ENCODE results near the gene HSPBP1.

HSPBP1 gene

DNA sequence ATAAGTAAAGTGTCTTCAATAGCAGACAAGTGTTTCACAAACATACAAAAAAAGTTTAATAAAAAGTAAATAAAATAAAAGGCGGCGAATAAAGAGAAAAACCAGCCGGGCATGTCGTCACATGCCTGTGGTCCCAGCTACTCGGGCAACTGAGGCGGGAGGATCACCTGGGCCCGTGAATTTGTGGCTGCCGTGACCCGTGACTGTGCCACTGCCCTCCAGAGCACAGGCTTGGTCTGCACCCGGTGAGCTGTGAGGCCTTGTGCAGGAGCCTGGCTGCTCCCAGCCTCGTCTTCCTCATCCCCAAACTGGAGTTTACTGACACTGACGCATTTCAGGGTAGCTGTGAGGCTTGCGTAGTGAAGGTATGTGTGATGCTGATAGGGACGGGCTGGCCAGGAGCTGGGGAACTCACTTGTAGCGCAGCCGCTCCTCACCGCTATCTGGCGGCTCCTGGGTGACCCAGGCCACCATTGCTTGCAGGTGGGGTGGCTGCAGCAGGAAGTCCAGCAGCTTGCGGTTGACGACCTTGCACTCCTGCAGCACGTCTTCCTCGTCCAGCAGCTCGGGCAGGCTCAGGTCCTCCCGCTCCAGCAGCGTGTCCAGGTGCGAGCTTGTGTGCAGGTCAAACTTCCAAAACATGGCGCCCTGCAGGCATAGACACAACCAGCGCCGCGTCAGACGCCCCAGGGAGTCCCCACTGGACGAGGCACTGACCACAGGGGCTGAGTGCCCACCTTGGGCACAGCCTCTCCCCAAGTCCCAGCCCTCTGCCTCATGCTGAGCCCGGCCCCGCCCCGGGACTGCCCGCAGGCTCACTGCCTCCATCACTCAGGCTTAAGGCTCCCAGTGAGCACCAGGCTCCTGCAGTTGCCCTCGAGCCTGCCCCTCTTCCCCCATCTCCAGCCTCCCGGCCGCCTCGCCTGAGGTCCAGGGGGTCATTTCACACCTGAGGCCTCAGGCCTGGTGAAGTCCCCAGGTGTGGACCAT is 33.2 kb downstream of the HSPBP1 start:
- Histone ChIP-seq H3K27ac (ENCODE audit: low read length) (no peak overlapping the region), H3K4me3 (ENCODE audit: low read length) (no peak overlapping the region), H3K36me3 (ENCODE audit: control insufficient read depth, insufficient read depth, low read length) (peaks cover 22% of the 10 kb centered on the region), H3K4me1 (ENCODE audit: control insufficient read depth, insufficient read depth, low read length) (no peaks in the 10 kb centered on the region), H3K9me3 (ENCODE audit: control insufficient read depth, insufficient read depth, low read length) (no peaks in the 10 kb centered on the region), H3K27me3 (ENCODE audit: control insufficient read depth, insufficient read depth, low read length) (no peaks in the 10 kb centered on the region)
- no peak for DNase-seq (ENCODE audit: low read depth, low spot score)
- WGBS (ENCODE audit: insufficient coverage, insufficient read length), result no CpG with 5 or more reads among the region's 40 CpGs

DNA sequence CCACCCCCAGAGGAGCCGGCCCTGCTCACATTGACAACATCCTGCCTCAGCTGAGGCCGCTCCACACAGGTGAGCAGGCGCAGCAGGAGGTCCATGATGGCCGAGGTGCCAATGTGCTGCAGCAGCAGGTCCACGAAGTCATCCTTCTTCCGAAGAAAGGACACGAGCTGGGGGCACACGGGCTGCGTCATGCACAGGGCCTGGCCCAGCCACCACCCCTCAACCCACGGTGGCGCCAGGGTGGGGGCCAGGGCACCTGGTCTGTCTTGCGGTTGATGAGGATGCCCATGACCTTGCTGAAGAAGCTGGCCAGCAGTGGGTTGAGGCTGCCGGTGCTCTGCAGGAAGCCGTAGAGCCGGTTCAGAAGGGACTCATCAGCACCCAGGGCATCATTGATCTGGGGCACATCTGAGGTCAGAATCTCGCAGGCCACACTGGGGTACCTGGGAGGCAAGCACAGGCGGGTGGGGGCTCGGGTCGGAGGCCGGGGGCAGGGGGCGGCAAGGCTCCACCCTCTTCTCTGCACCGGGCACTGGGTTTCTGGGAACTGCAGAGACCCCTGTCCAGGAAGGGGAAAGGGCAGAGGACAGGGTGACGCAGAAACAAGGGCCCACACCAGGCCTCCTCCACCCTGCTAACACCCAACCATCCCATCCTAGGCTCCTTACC is 34.5 kb downstream of the HSPBP1 start:
- no peak overlapping the region for H3K4me3 ChIP-seq (ENCODE audit: low read length)
- H3K27me3 ChIP-seq (ENCODE audit: control insufficient read depth, insufficient read depth, low read length), result no peaks in the 10 kb centered on the region
- WGBS (ENCODE audit: insufficient coverage, insufficient read length), result no CpG with 5 or more reads among the region's 23 CpGs
- peaks cover 34% of the 10 kb centered on the region for H3K36me3 ChIP-seq (ENCODE audit: control insufficient read depth, insufficient read depth, low read length)
- H3K4me1 ChIP-seq (ENCODE audit: control insufficient read depth, insufficient read depth, low read length), result no peaks in the 10 kb centered on the region
- no peaks in the 10 kb centered on the region for H3K9me3 ChIP-seq (ENCODE audit: control insufficient read depth, insufficient read depth, low read length)
- no peak overlapping the region for H3K27ac ChIP-seq (ENCODE audit: low read length)
- no peak for DNase-seq (ENCODE audit: low read depth, low spot score)

DNA sequence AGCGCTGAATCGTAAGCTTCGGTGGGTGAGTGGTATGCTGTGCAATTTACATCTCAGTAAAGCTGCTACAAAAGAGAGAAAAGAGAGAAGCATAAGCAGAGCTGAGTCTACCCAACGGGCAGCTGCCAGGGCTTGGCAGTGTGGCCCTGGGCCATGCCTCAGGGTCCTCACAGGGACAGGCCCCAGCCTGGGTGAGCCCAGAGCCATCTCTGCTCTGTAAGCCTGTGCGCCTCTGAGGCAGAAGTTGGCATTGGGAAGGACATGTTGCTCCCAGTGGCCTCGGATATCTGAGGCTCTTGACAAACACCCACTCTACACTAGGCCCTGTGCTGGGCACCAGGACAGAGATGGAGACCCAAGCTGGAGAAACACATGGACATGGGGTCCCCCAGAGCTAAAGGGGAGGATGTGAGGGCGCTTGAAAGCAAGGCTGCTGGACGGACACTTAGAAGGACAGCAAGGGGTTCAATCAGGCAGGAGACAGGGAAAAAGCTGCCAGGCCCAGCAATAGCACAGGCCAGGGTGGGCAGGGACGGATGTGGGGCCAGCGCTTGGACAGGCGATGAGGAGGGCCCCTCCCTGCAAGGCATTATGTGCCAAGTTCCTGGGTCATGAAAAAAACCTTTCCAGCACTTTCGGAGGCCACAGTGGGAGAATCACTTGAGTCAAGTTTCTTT is 35.8 kb downstream of the HSPBP1 start:
- Histone ChIP-seq H3K27me3 (ENCODE audit: control insufficient read depth, insufficient read depth, low read length) (no peaks in the 10 kb centered on the region), H3K4me1 (ENCODE audit: control insufficient read depth, insufficient read depth, low read length) (no peaks in the 10 kb centered on the region), H3K9me3 (ENCODE audit: control insufficient read depth, insufficient read depth, low read length) (no peaks in the 10 kb centered on the region), H3K27ac (ENCODE audit: low read length) (no peak overlapping the region), H3K36me3 (ENCODE audit: control insufficient read depth, insufficient read depth, low read length) (peaks cover 47% of the 10 kb centered on the region), H3K4me3 (ENCODE audit: low read length) (no peak overlapping the region)
- DNase-seq (ENCODE audit: low read depth, low spot score), result no peak
- no CpG with 5 or more reads among the region's 12 CpGs for WGBS (ENCODE audit: insufficient coverage, insufficient read length)

DNA sequence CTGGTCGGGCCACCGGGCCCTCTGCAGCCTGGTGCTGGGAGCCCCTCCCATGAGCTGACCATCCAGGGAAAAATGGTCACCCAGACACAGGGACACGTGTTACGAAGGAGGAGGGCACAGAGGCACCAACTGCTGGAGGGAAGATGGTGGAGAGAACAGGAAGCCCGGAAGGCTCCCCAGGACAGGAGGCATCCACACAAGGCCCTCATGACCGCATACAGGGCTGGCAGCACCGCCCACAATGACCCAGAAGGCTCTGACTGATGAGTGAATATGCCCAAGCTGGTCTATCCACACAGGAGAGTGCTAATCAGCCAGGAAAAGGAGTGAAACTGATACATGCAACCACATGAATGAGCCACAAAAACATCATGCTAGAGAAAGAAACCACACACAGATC is 37.4 kb downstream of the HSPBP1 start:
- no peak overlapping the region for H3K4me3 ChIP-seq (ENCODE audit: low read length)
- no peaks in the 10 kb centered on the region for H3K27me3 ChIP-seq (ENCODE audit: control insufficient read depth, insufficient read depth, low read length)
- peaks cover 52% of the 10 kb centered on the region for H3K36me3 ChIP-seq (ENCODE audit: control insufficient read depth, insufficient read depth, low read length)
- no peaks in the 10 kb centered on the region for H3K4me1 ChIP-seq (ENCODE audit: control insufficient read depth, insufficient read depth, low read length)
- no peaks in the 10 kb centered on the region for H3K9me3 ChIP-seq (ENCODE audit: control insufficient read depth, insufficient read depth, low read length)
- WGBS (ENCODE audit: insufficient coverage, insufficient read length), result no CpG with 5 or more reads among the region's 7 CpGs
- H3K27ac ChIP-seq (ENCODE audit: low read length), result no peak overlapping the region
- DNase-seq (ENCODE audit: low read depth, low spot score), result no peak

DNA sequence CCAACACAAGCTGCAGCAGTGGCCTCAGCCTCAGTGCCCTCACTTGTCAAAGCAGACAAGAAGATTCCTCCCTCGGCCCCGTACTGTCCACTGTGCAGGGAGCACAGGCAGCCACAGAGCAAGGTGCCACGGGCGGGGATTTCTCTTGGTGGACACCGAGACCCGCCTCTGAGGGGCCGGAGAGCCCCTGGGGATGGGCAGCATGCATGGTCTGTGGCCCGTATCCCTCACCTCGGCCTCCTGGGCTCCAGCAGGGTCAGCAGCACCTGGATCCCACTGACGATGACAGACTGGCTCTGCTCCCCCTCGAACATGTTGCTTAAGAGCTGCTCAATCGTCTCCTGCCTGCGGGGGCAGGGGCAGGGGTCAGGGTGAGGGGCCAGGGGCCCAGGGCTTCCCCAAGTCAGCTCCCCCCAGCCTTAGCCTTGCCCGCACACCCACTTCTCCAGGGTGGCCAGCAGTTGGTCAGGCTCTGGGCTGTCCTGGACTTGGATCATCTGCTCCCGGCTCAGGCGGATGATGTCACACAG is 37.9 kb downstream of the HSPBP1 start:
- Histone ChIP-seq H3K4me3 (ENCODE audit: low read length) (no peak overlapping the region), H3K9me3 (ENCODE audit: control insufficient read depth, insufficient read depth, low read length) (no peaks in the 10 kb centered on the region), H3K4me1 (ENCODE audit: control insufficient read depth, insufficient read depth, low read length) (no peaks in the 10 kb centered on the region), H3K36me3 (ENCODE audit: control insufficient read depth, insufficient read depth, low read length) (peaks cover 56% of the 10 kb centered on the region), H3K27ac (ENCODE audit: low read length) (no peak overlapping the region), H3K27me3 (ENCODE audit: control insufficient read depth, insufficient read depth, low read length) (no peaks in the 10 kb centered on the region)
- DNase-seq (ENCODE audit: low read depth, low spot score), result no peak
- WGBS (ENCODE audit: insufficient coverage, insufficient read length), result no CpG with 5 or more reads among the region's 16 CpGs

DNA sequence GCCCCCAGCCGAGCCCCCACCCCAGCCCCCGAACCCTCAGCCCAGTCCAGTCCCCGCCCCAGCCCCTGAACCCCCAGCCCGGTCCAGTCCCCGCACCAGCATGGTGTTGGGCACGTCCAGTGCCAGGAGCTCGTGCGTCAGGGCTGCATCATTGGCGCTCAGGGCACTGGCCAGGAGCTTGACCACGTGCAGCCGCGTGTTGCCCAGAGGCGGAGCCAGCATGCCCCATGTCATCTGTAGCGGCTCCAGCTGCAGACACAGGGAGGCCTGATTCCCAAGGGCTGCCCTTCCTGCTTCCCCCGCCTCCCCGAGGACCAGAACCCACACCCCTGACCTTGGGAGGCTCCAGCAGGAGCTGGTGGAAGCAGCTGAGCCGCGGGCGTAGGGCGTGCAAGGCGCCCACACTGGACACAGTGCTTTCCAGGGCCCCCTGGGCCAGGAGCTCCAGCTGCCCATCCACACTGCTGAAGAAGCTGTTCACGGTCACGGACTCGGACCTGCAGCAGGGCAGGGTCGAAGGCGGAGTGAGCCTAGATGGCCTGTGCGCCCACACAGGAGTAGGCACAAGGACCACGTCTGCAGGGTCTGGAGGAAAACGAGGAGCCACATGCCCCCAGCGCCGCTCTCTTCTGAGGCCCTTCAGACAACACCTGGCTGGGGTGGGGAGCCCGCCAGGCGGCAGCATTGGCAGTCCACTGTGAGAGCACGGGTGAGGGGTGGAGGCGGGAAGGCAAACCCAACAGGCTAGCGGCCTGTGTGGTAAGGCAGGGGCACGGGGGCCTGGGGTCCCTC is 38.6 kb downstream of the HSPBP1 start:
- peaks cover 56% of the 10 kb centered on the region for H3K36me3 ChIP-seq (ENCODE audit: control insufficient read depth, insufficient read depth, low read length)
- H3K9me3 ChIP-seq (ENCODE audit: control insufficient read depth, insufficient read depth, low read length), result no peaks in the 10 kb centered on the region
- DNase-seq (ENCODE audit: low read depth, low spot score), result no peak
- H3K27ac ChIP-seq (ENCODE audit: low read length), result no peak overlapping the region
- H3K4me3 ChIP-seq (ENCODE audit: low read length), result no peak overlapping the region
- no peaks in the 10 kb centered on the region for H3K4me1 ChIP-seq (ENCODE audit: control insufficient read depth, insufficient read depth, low read length)
- no CpG with 5 or more reads among the region's 37 CpGs for WGBS (ENCODE audit: insufficient coverage, insufficient read length)
- H3K27me3 ChIP-seq (ENCODE audit: control insufficient read depth, insufficient read depth, low read length), result no peaks in the 10 kb centered on the region

DNA sequence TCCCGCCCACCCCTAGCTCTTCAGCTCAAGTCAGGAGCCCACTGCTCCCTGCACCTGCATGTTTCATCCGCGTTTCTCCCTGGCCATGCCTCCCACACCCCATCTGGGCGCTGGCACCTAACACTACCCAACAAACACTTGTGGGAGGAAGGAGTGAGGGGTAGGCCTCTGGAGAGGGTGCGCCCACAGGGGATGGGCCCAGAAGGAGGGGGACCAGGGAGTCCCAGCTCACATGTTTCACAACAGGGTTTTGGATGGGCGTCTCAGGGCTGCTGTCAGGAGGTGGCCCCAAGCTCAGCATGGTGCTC is 39.2 kb downstream of the HSPBP1 start:
- Histone ChIP-seq H3K36me3 (ENCODE audit: control insufficient read depth, insufficient read depth, low read length) (peaks cover 57% of the 10 kb centered on the region), H3K4me1 (ENCODE audit: control insufficient read depth, insufficient read depth, low read length) (no peaks in the 10 kb centered on the region), H3K9me3 (ENCODE audit: control insufficient read depth, insufficient read depth, low read length) (no peaks in the 10 kb centered on the region), H3K27ac (ENCODE audit: low read length) (no peak overlapping the region), H3K27me3 (ENCODE audit: control insufficient read depth, insufficient read depth, low read length) (no peaks in the 10 kb centered on the region), H3K4me3 (ENCODE audit: low read length) (no peak overlapping the region)
- DNase-seq (ENCODE audit: low read depth, low spot score), result no peak
- no CpG with 5 or more reads among the region's 6 CpGs for WGBS (ENCODE audit: insufficient coverage, insufficient read length)

DNA sequence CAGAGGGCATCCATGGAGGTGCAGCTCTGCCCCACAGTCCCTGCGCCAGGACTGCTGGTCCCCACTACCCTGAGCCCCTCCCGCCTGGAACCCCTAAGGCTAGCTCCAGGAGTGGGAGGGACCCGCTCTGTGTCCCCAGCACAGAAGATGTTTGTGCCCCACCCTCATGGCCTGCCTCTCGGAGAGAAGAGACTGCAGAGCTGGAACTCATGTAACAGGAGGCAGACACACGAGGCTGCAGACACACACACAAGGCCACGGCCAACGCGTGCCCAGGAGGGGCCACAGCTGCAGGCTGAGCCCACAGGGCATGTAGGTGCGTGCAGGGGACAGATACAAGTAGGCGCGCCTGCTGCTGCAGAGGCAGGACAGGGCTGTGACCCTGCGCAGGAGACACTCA is 40.9 kb downstream of the HSPBP1 start:
- Histone ChIP-seq H3K27me3 (ENCODE audit: control insufficient read depth, insufficient read depth, low read length) (no peaks in the 10 kb centered on the region), H3K27ac (ENCODE audit: low read length) (no peak overlapping the region), H3K4me1 (ENCODE audit: control insufficient read depth, insufficient read depth, low read length) (no peaks in the 10 kb centered on the region), H3K9me3 (ENCODE audit: control insufficient read depth, insufficient read depth, low read length) (no peaks in the 10 kb centered on the region), H3K36me3 (ENCODE audit: control insufficient read depth, insufficient read depth, low read length) (peaks cover 47% of the 10 kb centered on the region), H3K4me3 (ENCODE audit: low read length) (no peak overlapping the region)
- WGBS (ENCODE audit: insufficient coverage, insufficient read length), result no CpG with 5 or more reads among the region's 12 CpGs
- no peak for DNase-seq (ENCODE audit: low read depth, low spot score)

DNA sequence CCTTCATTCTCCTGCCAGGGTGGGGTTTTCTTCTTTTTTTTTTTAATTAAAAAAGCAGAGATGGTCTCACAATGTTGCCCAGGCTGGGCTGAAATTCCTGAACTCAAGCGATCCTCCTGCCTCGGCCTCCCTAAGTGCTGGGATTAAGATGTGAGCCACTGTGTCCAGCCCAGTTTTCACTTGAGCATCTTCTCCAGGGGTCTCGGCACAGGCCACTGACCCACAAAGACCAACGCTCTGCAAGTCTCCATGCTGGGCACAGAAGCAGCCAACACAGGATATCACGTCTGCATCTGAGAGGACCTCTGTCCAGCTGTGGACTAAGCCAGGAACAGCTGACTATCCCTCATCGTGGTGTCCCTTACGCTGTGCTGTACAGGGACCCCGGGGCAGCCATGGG is 41.9 kb downstream of the HSPBP1 start:
- no CpG with 5 or more reads among the region's 8 CpGs for WGBS (ENCODE audit: insufficient coverage, insufficient read length)
- Histone ChIP-seq H3K27me3 (ENCODE audit: control insufficient read depth, insufficient read depth, low read length) (no peaks in the 10 kb centered on the region), H3K27ac (ENCODE audit: low read length) (no peak overlapping the region), H3K36me3 (ENCODE audit: control insufficient read depth, insufficient read depth, low read length) (peaks cover 46% of the 10 kb centered on the region), H3K9me3 (ENCODE audit: control insufficient read depth, insufficient read depth, low read length) (no peaks in the 10 kb centered on the region), H3K4me3 (ENCODE audit: low read length) (no peak overlapping the region), H3K4me1 (ENCODE audit: control insufficient read depth, insufficient read depth, low read length) (no peaks in the 10 kb centered on the region)
- no peak for DNase-seq (ENCODE audit: low read depth, low spot score)

DNA sequence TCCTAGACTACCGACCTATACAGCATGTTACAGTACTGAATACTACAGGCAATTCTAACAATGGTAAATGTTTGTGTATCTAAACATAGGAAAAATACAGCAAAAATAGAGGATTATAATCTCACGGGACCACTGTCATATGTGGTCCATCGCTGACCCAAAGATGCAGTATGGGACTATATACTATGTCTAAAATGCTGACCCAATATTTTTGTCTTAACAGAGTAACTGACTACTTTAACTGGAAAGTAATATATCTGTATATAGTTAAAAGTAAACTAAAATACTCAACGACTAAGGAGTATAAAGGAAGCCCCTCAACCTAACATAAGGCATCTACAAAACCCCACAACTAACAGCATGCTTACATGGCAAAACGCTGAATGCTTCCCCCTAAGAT is 46.9 kb downstream of the HSPBP1 start:
- Histone ChIP-seq H3K27ac (ENCODE audit: low read length) (no peak overlapping the region), H3K36me3 (ENCODE audit: control insufficient read depth, insufficient read depth, low read length) (peaks cover 23% of the 10 kb centered on the region)
- WGBS (ENCODE audit: insufficient coverage, insufficient read length), result no CpG with 5 or more reads among the region's 5 CpGs

More for the DNA sequence above, 46.9 kb downstream of the HSPBP1 start:
- Histone ChIP-seq H3K4me1 (ENCODE audit: control insufficient read depth, insufficient read depth, low read length) (no peaks in the 10 kb centered on the region), H3K9me3 (ENCODE audit: control insufficient read depth, insufficient read depth, low read length) (no peaks in the 10 kb centered on the region), H3K27me3 (ENCODE audit: control insufficient read depth, insufficient read depth, low read length) (no peaks in the 10 kb centered on the region), H3K4me3 (ENCODE audit: low read length) (no peak overlapping the region)
- DNase-seq (ENCODE audit: low read depth, low spot score), result no peak
